Spleen (tissue), 11 donors: Measurements from ENCODE around the gene CUBN. TPM values are rescaled to one million over a fixed set of nuclear protein-coding genes. Genes with fewer than 3 reads are reported as not detected.
A peak's percentile ranks its signal among the peaks of the same experiment; 100 is the strongest.

Experiments used
- DNase-seq: peaks from one replicate; pipeline ENCODE4 v3.0.0-alpha.2; 2020
- H3K27ac ChIP-seq, 8 donors: fragments of 200-600 bp; sonication (generic) in 7 of 8; 1 replicate in 4 of 8; 2 replicates in 4 of 8; pipeline versions ENCODE4 v1.5.0 to v1.8.0; 2016 to 2021; ENCODE audit warnings: inconsistent platforms in 4 of 8, mild to moderate bottlenecking in 4 of 8, moderate library complexity in 1 of 8
- H3K27me3 ChIP-seq, 7 donors: fragments of 200-600 bp; sonication (generic) in 6 of 7; replicated peaks in 1 of 7; 1 replicate in 4 of 7; 2 replicates in 3 of 7; pipeline versions ENCODE4 v1.5.0 to v1.8.0; 2016 to 2021; ENCODE audit warnings: inconsistent platforms in 3 of 7, mild to moderate bottlenecking in 1 of 7
- H3K36me3 ChIP-seq, 6 donors: fragments of 200-600 bp; sonication (generic) in 5 of 6; 1 replicate in 4 of 6; 2 replicates in 2 of 6; pipeline versions ENCODE4 v1.5.0 to v1.8.0; 2016 to 2021; ENCODE audit warnings: inconsistent platforms in 2 of 6
- H3K4me1 ChIP-seq, 6 donors: fragments of 200-600 bp; sonication (generic) in 5 of 6; 1 replicate in 3 of 6; 2 replicates in 3 of 6; pipeline versions ENCODE4 v1.5.0 to v1.8.0; 2016 to 2021; ENCODE audit warnings: inconsistent platforms in 3 of 6
- H3K4me3 ChIP-seq, 8 donors: fragments of 200-600 bp; sonication (generic) in 7 of 8; 1 replicate in 4 of 8; 2 replicates in 4 of 8; pipeline versions ENCODE4 v1.5.0 to v1.8.0; 2016 to 2021; ENCODE audit warnings: inconsistent platforms in 4 of 8, mild to moderate bottlenecking in 4 of 8, moderate library complexity in 2 of 8
- H3K9me3 ChIP-seq, 8 donors: fragments of 200-600 bp; sonication (generic) in 7 of 8; 1 replicate in 4 of 8; 2 replicates in 4 of 8; pipeline versions ENCODE4 v1.5.0 to v1.8.0; 2016 to 2021; ENCODE audit warnings: inconsistent platforms in 4 of 8
- POLR2A ChIP-seq, 3 donors: fragments of 450-650 bp; IDR thresholded peaks; one replicate each; pipeline ENCODE4 v1.5.1; 2017; ENCODE audit warnings: antibody characterized with exemption in 3 of 3, mild to moderate bottlenecking in 1 of 3
- POLR2AphosphoS5 ChIP-seq, 3 donors: sonication (generic); formaldehyde crosslinking; IDR thresholded peaks; one replicate each; pipeline ENCODE4 v1.5.1; 2017; ENCODE audit warnings: antibody characterized with exemption in 3 of 3
- WGBS, 5 donors: extraction: QIAGEN DNeasy Blood & Tissue Kit in 3 of 5; methylation state at CpG; one replicate each; pipeline versions ENCODE4 v1.1.5 to v1.1.7; 2013 to 2018; 5-methylcytosine and 5-hydroxymethylcytosine counted together
- intact Hi-C: fragments of 100-400 bp; cut with DNase I; formaldehyde crosslinking; loops from one replicate; pipeline ENCODE4 v1.15.0; 2023; ENCODE audit warnings: low total_unique reads
- polyA plus RNA-seq, 3 donors: library from polyadenylated mRNA; stranded (reverse); fragments of 200-250 nt; gene quantifications; one replicate each; pipeline ENCODE4 v1.2.1, GENCODE V29; 2013
- total RNA-seq, 7 donors: library from RNA; depleted of rRNA in 3 of 7; stranded (reverse); fragments of >200 nt in 3 of 7; fragmentation: NEBNext Ultra II Directional in 4 of 7; extraction: Animal tissue kit (Norgen Biotek cat#: 25700) in 4 of 7; gene quantifications; one replicate each; pipeline versions ENCODE4 v1.1.0 to v1.2.1, GENCODE V29; 2016 to 2021
- TF ChIP-seq, protein P1 (sequence below), 11 experiments: fragments of 200-600 bp in 7 of 11; fragments of 450-650 bp in 4 of 11; sonication (generic) in 4 of 11; IDR thresholded peaks in 8 of 11; conservative IDR thresholded peaks in 3 of 11; 1 replicate in 7 of 11; 2 replicates in 4 of 11; pipeline versions ENCODE4 v1.4.0 to v1.8.0; 2016 to 2021; ENCODE audit warnings: antibody characterized with exemption in 11 of 11, inconsistent platforms in 4 of 11, mild to moderate bottlenecking in 1 of 11
- donor health status: healthy with polysubstance abuse.
- donor health status: DM: no; HTN: no; CAD: no; lungs with moderate emphysema.
- donor health status: DM: no; HTN: no; CAD: no.
- donor health status: Bipolar disorder and iron deficiency.
- donor health status: healthy.
- donor health status: DM: no; HTN: no; CAD: no.
- donor health status: DM: yes; HTN: yes; CAD: no.

CUBN gene
- total and polyA plus RNA-seq, 10 donors: 0.24 to 12.1 (median 5.4) TPM

DNA sequence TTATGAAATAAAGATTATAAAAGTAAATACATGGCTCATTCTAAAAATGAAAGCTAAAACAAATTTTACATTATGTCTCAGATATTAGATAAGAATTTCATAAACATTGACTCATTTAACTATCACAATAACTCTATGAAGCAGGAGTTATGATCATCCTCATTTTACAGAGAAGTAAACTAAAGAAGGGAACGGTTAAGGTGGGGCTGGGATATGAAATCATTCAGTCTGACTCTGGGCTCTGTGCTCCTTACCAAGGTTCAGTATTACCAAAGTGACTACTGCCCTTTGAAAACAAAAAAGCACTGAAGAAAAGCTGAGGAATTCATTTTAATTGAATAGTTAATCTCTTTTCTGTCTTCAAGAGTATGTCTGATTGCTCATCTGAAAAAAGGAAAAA is 22.1 kb upstream of the CUBN start:
- intact Hi-C loops: no loop called here
- H3K4me1 ChIP-seq: peaks cover 0 to 8% (median 0%) of the 10 kb centered on the region in 6 donors
- H3K36me3 ChIP-seq: peaks cover 0 to 9% (median 3%) of the 10 kb centered on the region in 6 donors
- no peak for DNase-seq
- H3K27me3 ChIP-seq: no peaks in the 10 kb centered on the region
- TF ChIP-seq POLR2AphosphoS5 (IDR thresholded peaks at IDR 0.05): no peak
- TF ChIP-seq, protein P1, sequence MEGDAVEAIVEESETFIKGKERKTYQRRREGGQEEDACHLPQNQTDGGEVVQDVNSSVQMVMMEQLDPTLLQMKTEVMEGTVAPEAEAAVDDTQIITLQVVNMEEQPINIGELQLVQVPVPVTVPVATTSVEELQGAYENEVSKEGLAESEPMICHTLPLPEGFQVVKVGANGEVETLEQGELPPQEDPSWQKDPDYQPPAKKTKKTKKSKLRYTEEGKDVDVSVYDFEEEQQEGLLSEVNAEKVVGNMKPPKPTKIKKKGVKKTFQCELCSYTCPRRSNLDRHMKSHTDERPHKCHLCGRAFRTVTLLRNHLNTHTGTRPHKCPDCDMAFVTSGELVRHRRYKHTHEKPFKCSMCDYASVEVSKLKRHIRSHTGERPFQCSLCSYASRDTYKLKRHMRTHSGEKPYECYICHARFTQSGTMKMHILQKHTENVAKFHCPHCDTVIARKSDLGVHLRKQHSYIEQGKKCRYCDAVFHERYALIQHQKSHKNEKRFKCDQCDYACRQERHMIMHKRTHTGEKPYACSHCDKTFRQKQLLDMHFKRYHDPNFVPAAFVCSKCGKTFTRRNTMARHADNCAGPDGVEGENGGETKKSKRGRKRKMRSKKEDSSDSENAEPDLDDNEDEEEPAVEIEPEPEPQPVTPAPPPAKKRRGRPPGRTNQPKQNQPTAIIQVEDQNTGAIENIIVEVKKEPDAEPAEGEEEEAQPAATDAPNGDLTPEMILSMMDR (IDR thresholded peaks at IDR 0.05 in 8 of 11, conservative IDR thresholded peaks at IDR 0.05 in 3 of 11): no peak
- TF ChIP-seq POLR2A (IDR thresholded peaks at IDR 0.05): no peak
- H3K9me3 ChIP-seq: no peaks in the 10 kb centered on the region
- no peak overlapping the region for H3K4me3 ChIP-seq
- 81 to 96% (median 88%) methylated on average over 1 of the region's 1 CpG for WGBS, 5 donors
- no peak overlapping the region for H3K27ac ChIP-seq

DNA sequence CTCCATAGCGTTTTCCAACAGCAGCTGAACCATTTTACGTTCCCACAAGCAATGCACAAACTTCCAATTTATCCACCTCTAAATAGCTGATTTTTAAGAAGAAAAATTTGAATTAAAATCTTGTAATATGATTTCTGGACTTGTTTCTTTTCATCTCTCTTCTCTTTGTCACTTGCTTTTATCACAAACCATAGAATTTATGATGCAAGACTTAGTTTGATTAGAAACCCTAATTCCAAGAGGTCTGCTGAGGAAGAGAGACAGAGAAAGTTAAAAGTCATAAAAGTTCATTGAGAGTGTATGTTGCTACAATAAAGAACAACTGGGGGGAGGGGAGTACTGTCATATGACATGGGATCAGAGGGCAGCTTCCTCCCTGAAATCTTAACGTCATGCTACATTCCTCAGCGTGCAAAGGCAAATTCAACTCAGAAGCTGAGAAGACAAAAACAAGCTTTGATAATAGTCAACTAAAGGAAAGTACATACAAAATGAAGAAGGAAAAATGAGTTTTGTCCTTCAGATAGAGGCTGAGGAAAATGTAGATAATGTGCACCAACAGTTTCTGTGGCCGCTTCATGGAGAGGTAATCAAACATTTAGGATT is 18.4 kb upstream of the CUBN start:
- DNase-seq: no peak
- H3K36me3 ChIP-seq: peaks cover 0 to 6% (median under 1%) of the 10 kb centered on the region in 6 donors
- no peaks in the 10 kb centered on the region for H3K9me3 ChIP-seq
- no peak overlapping the region for H3K4me3 ChIP-seq
- intact Hi-C loops: no loop called here
- no peaks in the 10 kb centered on the region for H3K27me3 ChIP-seq
- WGBS, 5 donors: 78 to 87% (median 85%) methylated on average over 5 of the region's 5 CpGs
- peak overlapping the region in 2 of 8 donors; percentile 2 to 8 for H3K27ac ChIP-seq
- TF ChIP-seq POLR2AphosphoS5 (IDR thresholded peaks at IDR 0.05) (no peak), POLR2A (IDR thresholded peaks at IDR 0.05) (no peak)
- TF ChIP-seq, protein P1 (IDR thresholded peaks at IDR 0.05 in 8 of 11, conservative IDR thresholded peaks at IDR 0.05 in 3 of 11): no peak
- H3K4me1 ChIP-seq: peaks cover 0 to 8% (median 0%) of the 10 kb centered on the region in 6 donors

DNA sequence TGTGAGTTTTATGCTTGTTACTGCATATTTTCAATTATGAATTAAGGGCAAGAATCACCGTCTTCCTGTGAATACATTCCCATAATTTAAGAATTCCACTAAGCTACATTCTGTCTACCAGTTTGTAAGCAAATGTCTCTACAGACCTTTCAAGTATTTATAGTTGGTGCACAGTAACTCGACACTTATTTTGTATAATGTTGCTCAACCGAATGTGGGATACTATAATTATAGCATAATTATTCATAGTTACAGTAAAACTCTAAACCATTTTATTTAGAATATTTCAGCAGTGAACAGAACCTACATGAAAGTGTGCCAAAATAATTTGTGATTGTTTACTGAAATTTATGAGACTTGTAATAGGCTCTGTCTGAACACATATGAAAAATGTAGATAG is 17.3 kb upstream of the CUBN start:
- WGBS, 5 donors: 86 to 97% (median 93%) methylated on average over 3 of the region's 3 CpGs
- no peaks in the 10 kb centered on the region for H3K27me3 ChIP-seq
- DNase-seq: no peak

DNA sequence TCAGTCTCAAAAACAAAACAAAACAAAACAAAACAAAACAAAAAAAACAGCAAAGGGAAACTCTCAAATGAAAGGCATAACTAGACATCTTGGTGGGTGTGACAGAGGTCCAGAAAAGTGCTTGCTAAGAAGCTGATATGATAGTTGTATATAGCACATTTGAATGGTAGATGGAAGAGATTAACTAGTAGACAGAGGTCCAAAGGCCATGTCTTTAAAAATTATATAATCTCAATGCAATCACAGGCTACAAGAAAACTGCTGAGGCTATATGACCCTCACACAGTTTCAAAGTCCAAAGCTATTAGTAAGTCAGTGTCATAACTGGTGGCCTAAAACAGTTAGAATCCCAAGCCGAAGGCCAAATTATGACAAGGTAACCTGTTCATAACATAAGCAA is 15.6 kb upstream of the CUBN start:
- no peak for DNase-seq

More for the DNA sequence above, 17.3 kb upstream of the CUBN start:
- no peak overlapping the region for H3K4me3 ChIP-seq
- H3K27ac ChIP-seq: no peak overlapping the region
- intact Hi-C loops: no loop called here
- no peak for TF ChIP-seq POLR2A (IDR thresholded peaks at IDR 0.05)
- TF ChIP-seq, protein P1 (IDR thresholded peaks at IDR 0.05 in 8 of 11, conservative IDR thresholded peaks at IDR 0.05 in 3 of 11): no peak
- TF ChIP-seq POLR2AphosphoS5 (IDR thresholded peaks at IDR 0.05): no peak
- no peaks in the 10 kb centered on the region for H3K36me3 ChIP-seq
- peaks cover 0 to 8% (median 0%) of the 10 kb centered on the region in 6 donors for H3K4me1 ChIP-seq
- no peaks in the 10 kb centered on the region for H3K9me3 ChIP-seq

More for the DNA sequence above, 15.6 kb upstream of the CUBN start:
- H3K27ac ChIP-seq: no peak overlapping the region
- TF ChIP-seq, protein P1 (IDR thresholded peaks at IDR 0.05 in 8 of 11, conservative IDR thresholded peaks at IDR 0.05 in 3 of 11): no peak
- no peak for TF ChIP-seq POLR2AphosphoS5 (IDR thresholded peaks at IDR 0.05)
- no peak for TF ChIP-seq POLR2A (IDR thresholded peaks at IDR 0.05)
- 93 to 100% (median 97%) methylated on average over 1 of the region's 1 CpG for whole genome bisulfite sequencing, 5 donors
- H3K4me3 ChIP-seq: no peak overlapping the region
- H3K4me1 ChIP-seq: peaks cover 0 to 8% (median 0%) of the 10 kb centered on the region in 6 donors
- H3K27me3 ChIP-seq: no peaks in the 10 kb centered on the region
- no peaks in the 10 kb centered on the region for H3K36me3 ChIP-seq
- H3K9me3 ChIP-seq: peaks cover 0 to 6% (median 0%) of the 10 kb centered on the region in 8 donors
- intact Hi-C loops: no loop called here
